ENCODE results near the gene KIAA0930. TPM values are rescaled to one million over a fixed set of nuclear protein-coding genes. Genes with fewer than 3 reads are reported as not detected.

KIAA0930 gene
- polyA plus RNA-seq, 1 donor from 2014 or later = 3.3 TPM

GRCh38 chr22:45208696-45208992 is 32.0 kb downstream of the KIAA0930 start:
- H3K27ac Mint-ChIP-seq = no peak overlapping the region
- no peaks in the 10 kb centered on the region for H3K27me3 Mint-ChIP-seq
- no peaks in the 10 kb centered on the region for H3K9me3 Mint-ChIP-seq
- no peaks in the 10 kb centered on the region for H3K36me3 Mint-ChIP-seq
- peaks cover 3 to 10% (median 5%) of the 10 kb centered on the region in 3 donors for H3K4me1 Mint-ChIP-seq
- no peak overlapping the region for H3K4me3 Mint-ChIP-seq

- no peaks in the 10 kb centered on the region for H3K36me3 Mint-ChIP-seq
- H3K27me3 Mint-ChIP-seq = no peaks in the 10 kb centered on the region
- no peak overlapping the region for H3K27ac Mint-ChIP-seq
- H3K9me3 Mint-ChIP-seq = no peaks in the 10 kb centered on the region
- peaks cover 0 to 5% (median 0%) of the 10 kb centered on the region in 3 donors for H3K4me1 Mint-ChIP-seq
- no peak overlapping the region for H3K4me3 Mint-ChIP-seq
Observed at GRCh38 chr22:45207981-45208664, 32.6 kb downstream of the KIAA0930 start.

GRCh38 chr22:45207533-45207932 is 33.2 kb downstream of the KIAA0930 start:
- H3K4me3 Mint-ChIP-seq = no peak overlapping the region
- peaks cover 0 to 5% (median 0%) of the 10 kb centered on the region in 3 donors for H3K4me1 Mint-ChIP-seq
- no peaks in the 10 kb centered on the region for H3K27me3 Mint-ChIP-seq
- no peaks in the 10 kb centered on the region for H3K9me3 Mint-ChIP-seq
- no peak overlapping the region for H3K27ac Mint-ChIP-seq
- no peaks in the 10 kb centered on the region for H3K36me3 Mint-ChIP-seq

- Mint-ChIP-seq H3K36me3 (peaks cover 2% of the 10 kb centered on the region), H3K9me3 (no peaks in the 10 kb centered on the region), H3K27me3 (no peaks in the 10 kb centered on the region), H3K4me1 (peaks cover 0 to under 1% (median 0%) of the 10 kb centered on the region in 3 donors), H3K27ac (no peak overlapping the region), H3K4me3 (no peak overlapping the region)
Observed at GRCh38 chr22:45206233-45206632, 34.5 kb downstream of the KIAA0930 start.

GRCh38 chr22:45205276-45205925 is 35.3 kb downstream of the KIAA0930 start:
- no peaks in the 10 kb centered on the region for H3K27me3 Mint-ChIP-seq
- H3K4me1 Mint-ChIP-seq = no peaks in the 10 kb centered on the region
- H3K4me3 Mint-ChIP-seq = no peak overlapping the region
- H3K36me3 Mint-ChIP-seq = peaks cover 2% of the 10 kb centered on the region
- no peak overlapping the region for H3K27ac Mint-ChIP-seq
- H3K9me3 Mint-ChIP-seq = no peaks in the 10 kb centered on the region

- no peak overlapping the region for H3K27ac Mint-ChIP-seq
- H3K4me3 Mint-ChIP-seq = no peak overlapping the region
- H3K36me3 Mint-ChIP-seq = peaks cover 2% of the 10 kb centered on the region
- no peaks in the 10 kb centered on the region for H3K9me3 Mint-ChIP-seq
- H3K4me1 Mint-ChIP-seq = no peaks in the 10 kb centered on the region
- H3K27me3 Mint-ChIP-seq = no peaks in the 10 kb centered on the region
Observed at GRCh38 chr22:45204819-45205218, 35.9 kb downstream of the KIAA0930 start.

- H3K4me1 Mint-ChIP-seq = no peaks in the 10 kb centered on the region
- peaks cover 2% of the 10 kb centered on the region for H3K36me3 Mint-ChIP-seq
- H3K27me3 Mint-ChIP-seq = no peaks in the 10 kb centered on the region
- no peak overlapping the region for H3K4me3 Mint-ChIP-seq
- no peaks in the 10 kb centered on the region for H3K9me3 Mint-ChIP-seq
- no peak overlapping the region for H3K27ac Mint-ChIP-seq
Observed at GRCh38 chr22:45204241-45204640, 36.5 kb downstream of the KIAA0930 start.

GRCh38 chr22:45203150-45203951 is 37.3 kb downstream of the KIAA0930 start:
- no peaks in the 10 kb centered on the region for H3K27me3 Mint-ChIP-seq
- peaks cover 2% of the 10 kb centered on the region for H3K36me3 Mint-ChIP-seq
- H3K4me1 Mint-ChIP-seq = no peaks in the 10 kb centered on the region
- H3K4me3 Mint-ChIP-seq = no peak overlapping the region
- no peaks in the 10 kb centered on the region for H3K9me3 Mint-ChIP-seq
- no peak overlapping the region for H3K27ac Mint-ChIP-seq

GRCh38 chr22:45202333-45203149 is 38.2 kb downstream of the KIAA0930 start:
- Mint-ChIP-seq H3K4me1 (no peaks in the 10 kb centered on the region), H3K9me3 (no peaks in the 10 kb centered on the region), H3K27ac (no peak overlapping the region), H3K4me3 (no peak overlapping the region), H3K27me3 (no peaks in the 10 kb centered on the region), H3K36me3 (peaks cover 2% of the 10 kb centered on the region)

GRCh38 chr22:45201678-45202332 is 38.9 kb downstream of the KIAA0930 start:
- H3K36me3 Mint-ChIP-seq = peaks cover 2% of the 10 kb centered on the region
- no peaks in the 10 kb centered on the region for H3K9me3 Mint-ChIP-seq
- H3K4me3 Mint-ChIP-seq = no peak overlapping the region
- H3K27me3 Mint-ChIP-seq = no peaks in the 10 kb centered on the region
- no peak overlapping the region for H3K27ac Mint-ChIP-seq
- no peaks in the 10 kb centered on the region for H3K4me1 Mint-ChIP-seq

- Mint-ChIP-seq H3K9me3 (no peaks in the 10 kb centered on the region), H3K4me3 (no peak overlapping the region), H3K27ac (no peak overlapping the region), H3K36me3 (peaks cover 2% of the 10 kb centered on the region), H3K27me3 (no peaks in the 10 kb centered on the region), H3K4me1 (peaks cover 0 to 3% (median 0%) of the 10 kb centered on the region in 3 donors)
Observed at GRCh38 chr22:45200860-45201511, 39.7 kb downstream of the KIAA0930 start.

- peaks cover 2% of the 10 kb centered on the region for H3K36me3 Mint-ChIP-seq
- H3K4me3 Mint-ChIP-seq = no peak overlapping the region
- H3K27ac Mint-ChIP-seq = no peak overlapping the region
- H3K9me3 Mint-ChIP-seq = no peaks in the 10 kb centered on the region
- no peaks in the 10 kb centered on the region for H3K27me3 Mint-ChIP-seq
- H3K4me1 Mint-ChIP-seq = peaks cover 0 to 3% (median 0%) of the 10 kb centered on the region in 3 donors
Observed at GRCh38 chr22:45200230-45200629, 40.5 kb downstream of the KIAA0930 start.

GRCh38 chr22:45199723-45200122 is 41.0 kb downstream of the KIAA0930 start:
- Mint-ChIP-seq H3K27ac (no peak overlapping the region), H3K4me3 (no peak overlapping the region), H3K36me3 (peaks cover 2% of the 10 kb centered on the region), H3K4me1 (peaks cover 0 to 3% (median 0%) of the 10 kb centered on the region in 3 donors), H3K9me3 (no peaks in the 10 kb centered on the region), H3K27me3 (no peaks in the 10 kb centered on the region)

- no peak overlapping the region for H3K4me3 Mint-ChIP-seq
- peak overlapping the region in 1 of 3 donors; percentile 31 for H3K27ac Mint-ChIP-seq
- peaks cover 2% of the 10 kb centered on the region for H3K36me3 Mint-ChIP-seq
- H3K27me3 Mint-ChIP-seq = no peaks in the 10 kb centered on the region
- no peaks in the 10 kb centered on the region for H3K9me3 Mint-ChIP-seq
- peaks cover 0 to 3% (median 0%) of the 10 kb centered on the region in 3 donors for H3K4me1 Mint-ChIP-seq
Observed at GRCh38 chr22:45198463-45198795, 42.3 kb downstream of the KIAA0930 start.
